ENCODE measurements around the gene HERC3.

The HERC3 gene

GRCh38 chr4:88753658-88754571 lies 161.6 kb downstream of the HERC3 start:
- H3K9ac ChIP-seq (ENCODE audit: low read length) = no peak overlapping the region
- no peaks in the 10 kb centered on the region for H3K27me3 ChIP-seq (ENCODE audit: control insufficient read depth, insufficient read depth, low read length)
- peaks cover 11% of the 10 kb centered on the region for H3K4me1 ChIP-seq (ENCODE audit: control insufficient read depth, low read depth, low read length)
- H3K9me3 ChIP-seq (ENCODE audit: control insufficient read depth, low read depth, low read length) = no peaks in the 10 kb centered on the region
- H3K36me3 ChIP-seq (ENCODE audit: control insufficient read depth, low read depth, low read length) = peaks cover 14% of the 10 kb centered on the region
- no peak overlapping the region for H3K27ac ChIP-seq (ENCODE audit: low read length)
- H3K4me3 ChIP-seq (ENCODE audit: low read length) = no peak overlapping the region

- no peak overlapping the region for H3K9ac ChIP-seq (ENCODE audit: low read length)
- no peaks in the 10 kb centered on the region for H3K27me3 ChIP-seq (ENCODE audit: control insufficient read depth, insufficient read depth, low read length)
- H3K4me1 ChIP-seq (ENCODE audit: control insufficient read depth, low read depth, low read length) = peaks cover 19% of the 10 kb centered on the region
- no peaks in the 10 kb centered on the region for H3K9me3 ChIP-seq (ENCODE audit: control insufficient read depth, low read depth, low read length)
- H3K4me3 ChIP-seq (ENCODE audit: low read length) = no peak overlapping the region
- H3K36me3 ChIP-seq (ENCODE audit: control insufficient read depth, low read depth, low read length) = peaks cover 7% of the 10 kb centered on the region
- no peak overlapping the region for H3K27ac ChIP-seq (ENCODE audit: low read length)
Observed at GRCh38 chr4:88754796-88755195, 162.5 kb downstream of the HERC3 start.

GRCh38 chr4:88755454-88755853 lies 163.2 kb downstream of the HERC3 start:
- Histone ChIP-seq H3K27ac (ENCODE audit: low read length) (no peak overlapping the region), H3K36me3 (ENCODE audit: control insufficient read depth, low read depth, low read length) (peaks cover 3% of the 10 kb centered on the region), H3K4me1 (ENCODE audit: control insufficient read depth, low read depth, low read length) (peaks cover 20% of the 10 kb centered on the region), H3K4me3 (ENCODE audit: low read length) (no peak overlapping the region), H3K27me3 (ENCODE audit: control insufficient read depth, insufficient read depth, low read length) (no peaks in the 10 kb centered on the region), H3K9me3 (ENCODE audit: control insufficient read depth, low read depth, low read length) (no peaks in the 10 kb centered on the region), H3K9ac (ENCODE audit: low read length) (no peak overlapping the region)

GRCh38 chr4:88756149-88756548 lies 163.9 kb downstream of the HERC3 start:
- Histone ChIP-seq H3K36me3 (ENCODE audit: control insufficient read depth, low read depth, low read length) (peaks cover 3% of the 10 kb centered on the region), H3K9ac (ENCODE audit: low read length) (no peak overlapping the region), H3K27ac (ENCODE audit: low read length) (no peak overlapping the region), H3K4me1 (ENCODE audit: control insufficient read depth, low read depth, low read length) (peaks cover 24% of the 10 kb centered on the region), H3K27me3 (ENCODE audit: control insufficient read depth, insufficient read depth, low read length) (no peaks in the 10 kb centered on the region), H3K4me3 (ENCODE audit: low read length) (no peak overlapping the region), H3K9me3 (ENCODE audit: control insufficient read depth, low read depth, low read length) (no peaks in the 10 kb centered on the region)

- Histone ChIP-seq H3K27me3 (ENCODE audit: control insufficient read depth, insufficient read depth, low read length) (no peaks in the 10 kb centered on the region), H3K4me1 (ENCODE audit: control insufficient read depth, low read depth, low read length) (peaks cover 26% of the 10 kb centered on the region), H3K9me3 (ENCODE audit: control insufficient read depth, low read depth, low read length) (no peaks in the 10 kb centered on the region), H3K27ac (ENCODE audit: low read length) (no peak overlapping the region), H3K4me3 (ENCODE audit: low read length) (no peak overlapping the region), H3K36me3 (ENCODE audit: control insufficient read depth, low read depth, low read length) (peaks cover 3% of the 10 kb centered on the region), H3K9ac (ENCODE audit: low read length) (no peak overlapping the region)
Observed at GRCh38 chr4:88757067-88757466, 164.8 kb downstream of the HERC3 start.

- Histone ChIP-seq H3K27ac (ENCODE audit: low read length) (no peak overlapping the region), H3K4me3 (ENCODE audit: low read length) (no peak overlapping the region), H3K9me3 (ENCODE audit: control insufficient read depth, low read depth, low read length) (no peaks in the 10 kb centered on the region)
Observed at GRCh38 chr4:88757776-88758175, 165.5 kb downstream of the HERC3 start.

More at GRCh38 chr4:88757776-88758175, 165.5 kb downstream of the HERC3 start:
- H3K27me3 ChIP-seq (ENCODE audit: control insufficient read depth, insufficient read depth, low read length) = no peaks in the 10 kb centered on the region
- peaks cover 26% of the 10 kb centered on the region for H3K4me1 ChIP-seq (ENCODE audit: control insufficient read depth, low read depth, low read length)
- H3K9ac ChIP-seq (ENCODE audit: low read length) = no peak overlapping the region
- H3K36me3 ChIP-seq (ENCODE audit: control insufficient read depth, low read depth, low read length) = peaks cover 3% of the 10 kb centered on the region
